Measurements from ENCODE around the gene MBOAT2.

The MBOAT2 gene

GRCh38 chr2:8872821-8873432, 130.6 kb downstream of the MBOAT2 start:
- H3K36me3 ChIP-seq (ENCODE audit: insufficient read depth, low read length), result no peaks in the 10 kb centered on the region
- no peaks in the 10 kb centered on the region for H3K9me3 ChIP-seq (ENCODE audit: control insufficient read depth, insufficient read depth, low read length)
- H3K9ac ChIP-seq (ENCODE audit: low read depth, low read length), result no peak overlapping the region
- no peaks in the 10 kb centered on the region for H3K4me1 ChIP-seq (ENCODE audit: insufficient read depth, low read length)

- no peaks in the 10 kb centered on the region for H3K36me3 ChIP-seq (ENCODE audit: insufficient read depth, low read length)
- H3K9ac ChIP-seq (ENCODE audit: low read depth, low read length), result no peak overlapping the region
- no peaks in the 10 kb centered on the region for H3K4me1 ChIP-seq (ENCODE audit: insufficient read depth, low read length)
- no peaks in the 10 kb centered on the region for H3K9me3 ChIP-seq (ENCODE audit: control insufficient read depth, insufficient read depth, low read length)
These were observed 133.0 kb downstream of the MBOAT2 start for GRCh38 chr2:8870441-8870840.

- Histone ChIP-seq H3K36me3 (ENCODE audit: insufficient read depth, low read length) (no peaks in the 10 kb centered on the region), H3K4me1 (ENCODE audit: insufficient read depth, low read length) (no peaks in the 10 kb centered on the region), H3K9ac (ENCODE audit: low read depth, low read length) (no peak overlapping the region), H3K9me3 (ENCODE audit: control insufficient read depth, insufficient read depth, low read length) (no peaks in the 10 kb centered on the region)
These were observed 136.1 kb downstream of the MBOAT2 start for GRCh38 chr2:8867363-8867762.

DNA sequence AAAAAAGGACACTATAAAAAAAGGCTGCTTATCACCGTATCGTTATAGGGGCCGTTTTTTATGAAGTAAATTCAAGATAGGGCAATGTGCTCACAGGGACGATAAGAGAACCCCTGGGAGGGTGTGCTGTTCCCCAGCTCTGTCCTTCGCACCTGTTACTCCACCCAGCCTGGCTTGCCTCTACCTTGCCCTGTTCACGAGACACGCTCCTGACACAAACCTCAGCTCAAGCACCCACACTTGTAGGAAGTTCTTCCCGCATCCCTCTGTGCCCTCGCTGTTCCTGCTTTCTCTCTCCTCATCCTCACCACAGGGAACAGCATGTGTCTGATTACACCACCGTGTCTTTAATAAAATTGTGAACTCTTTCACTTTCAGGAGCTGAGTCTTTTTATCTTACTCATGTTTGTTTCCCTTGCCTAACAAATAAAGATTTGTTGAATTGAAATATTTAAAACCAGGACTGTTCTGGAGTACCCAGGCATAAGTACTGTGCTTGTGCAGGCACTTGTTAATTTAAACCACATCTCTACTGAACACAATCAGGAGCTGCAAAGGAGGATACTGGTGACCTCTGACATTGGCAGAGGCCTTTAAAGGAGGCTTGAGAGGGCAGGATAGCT, 140.0 kb downstream of the MBOAT2 start:
- Histone ChIP-seq H3K9ac (ENCODE audit: low read depth, low read length) (no peak overlapping the region), H3K4me1 (ENCODE audit: insufficient read depth, low read length) (no peaks in the 10 kb centered on the region), H3K36me3 (ENCODE audit: insufficient read depth, low read length) (no peaks in the 10 kb centered on the region), H3K9me3 (ENCODE audit: control insufficient read depth, insufficient read depth, low read length) (no peaks in the 10 kb centered on the region)

- Histone ChIP-seq H3K36me3 (ENCODE audit: insufficient read depth, low read length) (no peaks in the 10 kb centered on the region), H3K9me3 (ENCODE audit: control insufficient read depth, insufficient read depth, low read length) (no peaks in the 10 kb centered on the region), H3K9ac (ENCODE audit: low read depth, low read length) (no peak overlapping the region), H3K4me1 (ENCODE audit: insufficient read depth, low read length) (no peaks in the 10 kb centered on the region)
These were observed 141.3 kb downstream of the MBOAT2 start for GRCh38 chr2:8862230-8862629.

DNA sequence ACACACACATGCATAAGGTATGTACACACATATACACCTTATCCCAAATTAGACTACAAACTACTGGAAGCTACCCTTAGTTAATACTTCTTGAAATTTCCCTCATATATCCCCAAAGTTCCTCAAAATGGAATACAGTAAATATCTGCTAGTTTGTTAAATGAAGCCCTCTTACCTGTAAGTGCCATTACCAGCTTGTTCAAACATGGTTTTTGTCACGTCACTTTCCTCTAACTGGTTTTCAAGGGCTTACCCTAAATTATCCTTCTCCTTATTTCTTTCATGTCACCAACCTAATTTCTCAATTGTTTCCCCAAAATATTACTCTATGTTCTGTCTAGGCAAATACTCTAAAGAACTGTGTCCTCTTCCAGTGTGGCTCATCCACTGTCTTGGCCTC, 141.7 kb downstream of the MBOAT2 start:
- Histone ChIP-seq H3K36me3 (ENCODE audit: insufficient read depth, low read length) (no peaks in the 10 kb centered on the region), H3K9me3 (ENCODE audit: control insufficient read depth, insufficient read depth, low read length) (no peaks in the 10 kb centered on the region), H3K4me1 (ENCODE audit: insufficient read depth, low read length) (no peaks in the 10 kb centered on the region), H3K9ac (ENCODE audit: low read depth, low read length) (no peak overlapping the region)

DNA sequence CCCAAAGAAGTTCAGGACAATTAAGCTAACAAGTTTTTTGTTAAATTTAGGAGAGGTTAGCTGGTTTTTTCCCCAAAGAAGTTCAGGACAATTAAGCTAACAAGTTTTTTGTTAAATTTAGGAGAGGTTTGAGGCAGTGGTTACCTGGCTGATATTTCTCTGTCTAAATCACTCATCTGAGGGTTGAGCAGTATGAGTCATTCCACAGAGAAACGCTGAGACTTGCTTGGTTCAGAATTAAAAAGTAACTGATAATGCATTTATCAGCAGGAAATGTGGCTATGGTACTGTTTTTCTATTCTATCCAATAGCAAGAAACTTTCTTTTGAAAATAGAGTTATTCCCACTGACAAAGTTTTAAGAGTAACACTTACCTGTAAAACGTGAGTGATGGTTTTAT, 143.2 kb downstream of the MBOAT2 start:
- Histone ChIP-seq H3K36me3 (ENCODE audit: insufficient read depth, low read length) (no peaks in the 10 kb centered on the region), H3K4me1 (ENCODE audit: insufficient read depth, low read length) (peaks cover under 1% of the 10 kb centered on the region), H3K9ac (ENCODE audit: low read depth, low read length) (no peak overlapping the region), H3K9me3 (ENCODE audit: control insufficient read depth, insufficient read depth, low read length) (no peaks in the 10 kb centered on the region)

DNA sequence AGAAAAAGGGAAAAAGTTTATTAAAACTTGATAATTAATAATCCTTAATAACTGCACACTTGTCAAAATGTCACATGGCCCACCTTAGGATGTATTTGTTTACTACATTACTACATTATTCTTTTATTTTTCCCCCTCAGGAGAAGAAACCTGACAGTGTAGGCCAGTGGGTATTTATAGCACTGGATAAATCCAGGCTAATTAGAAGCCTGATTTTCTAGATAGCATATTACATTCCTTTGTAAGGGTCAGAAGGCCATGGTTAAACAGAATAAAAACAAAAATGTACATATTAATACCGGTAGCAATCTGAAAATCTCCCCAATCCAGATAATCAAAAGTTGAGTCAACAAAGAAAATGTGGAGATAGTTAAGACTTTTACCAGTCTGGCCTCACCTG, 144.6 kb downstream of the MBOAT2 start:
- Histone ChIP-seq H3K9me3 (ENCODE audit: control insufficient read depth, insufficient read depth, low read length) (no peaks in the 10 kb centered on the region), H3K36me3 (ENCODE audit: insufficient read depth, low read length) (no peaks in the 10 kb centered on the region), H3K4me1 (ENCODE audit: insufficient read depth, low read length) (peaks cover 4% of the 10 kb centered on the region), H3K9ac (ENCODE audit: low read depth, low read length) (no peak overlapping the region)

- Histone ChIP-seq H3K9me3 (ENCODE audit: control insufficient read depth, insufficient read depth, low read length) (no peaks in the 10 kb centered on the region), H3K9ac (ENCODE audit: low read depth, low read length) (no peak overlapping the region), H3K4me1 (ENCODE audit: insufficient read depth, low read length) (peaks cover 4% of the 10 kb centered on the region), H3K36me3 (ENCODE audit: insufficient read depth, low read length) (no peaks in the 10 kb centered on the region)
These were observed 145.2 kb downstream of the MBOAT2 start for GRCh38 chr2:8858264-8858663.

DNA sequence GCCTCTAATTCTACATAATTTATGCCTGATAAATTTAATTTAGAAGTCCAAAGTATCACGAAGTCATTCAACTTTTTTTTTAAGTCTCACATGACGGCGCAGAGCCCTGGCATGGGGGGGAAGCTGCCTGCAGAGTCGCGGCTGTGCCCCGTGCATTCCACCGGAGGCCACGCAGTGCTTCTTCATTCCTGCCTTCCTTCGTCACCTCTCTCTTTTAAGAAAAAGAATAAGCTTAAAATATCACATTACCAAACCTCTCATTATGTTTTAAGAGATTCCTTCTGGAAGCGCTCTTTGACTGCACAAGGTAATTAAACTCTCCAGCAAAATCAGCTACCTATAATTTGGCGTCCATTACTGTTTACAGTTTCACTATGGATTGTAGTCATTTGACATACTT, 145.8 kb downstream of the MBOAT2 start:
- Histone ChIP-seq H3K9me3 (ENCODE audit: control insufficient read depth, insufficient read depth, low read length) (no peaks in the 10 kb centered on the region), H3K4me1 (ENCODE audit: insufficient read depth, low read length) (peaks cover 4% of the 10 kb centered on the region), H3K36me3 (ENCODE audit: insufficient read depth, low read length) (no peaks in the 10 kb centered on the region), H3K9ac (ENCODE audit: low read depth, low read length) (no peak overlapping the region)

DNA sequence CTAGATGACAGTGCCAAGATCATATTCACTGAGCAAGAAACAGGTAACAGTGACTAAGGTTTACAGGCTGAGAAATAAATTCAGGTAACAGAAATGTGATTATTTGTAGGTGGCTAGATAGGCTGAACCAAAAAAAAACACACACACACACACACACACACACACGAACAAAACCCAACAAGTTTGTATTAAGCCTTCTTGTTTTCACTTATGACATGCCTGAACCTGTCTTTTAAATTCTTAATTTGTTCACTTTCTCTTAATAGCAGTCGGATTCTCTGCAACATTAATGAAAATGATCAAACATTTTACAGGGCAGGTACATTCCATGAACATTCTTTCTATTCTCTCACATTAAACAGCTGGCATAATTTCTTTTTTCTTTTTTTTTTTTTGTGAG, 147.3 kb downstream of the MBOAT2 start:
- no peaks in the 10 kb centered on the region for H3K9me3 ChIP-seq (ENCODE audit: control insufficient read depth, insufficient read depth, low read length)
- no peaks in the 10 kb centered on the region for H3K36me3 ChIP-seq (ENCODE audit: insufficient read depth, low read length)

GRCh38 chr2:8855010-8855409, 148.5 kb downstream of the MBOAT2 start:
- H3K36me3 ChIP-seq (ENCODE audit: insufficient read depth, low read length), result no peaks in the 10 kb centered on the region
- H3K4me1 ChIP-seq (ENCODE audit: insufficient read depth, low read length), result peaks cover 4% of the 10 kb centered on the region
- no peak overlapping the region for H3K9ac ChIP-seq (ENCODE audit: low read depth, low read length)
- no peaks in the 10 kb centered on the region for H3K9me3 ChIP-seq (ENCODE audit: control insufficient read depth, insufficient read depth, low read length)

More for the DNA sequence above, 147.3 kb downstream of the MBOAT2 start:
- Histone ChIP-seq H3K9ac (ENCODE audit: low read depth, low read length) (no peak overlapping the region), H3K4me1 (ENCODE audit: insufficient read depth, low read length) (peaks cover 4% of the 10 kb centered on the region)

- Histone ChIP-seq H3K9me3 (ENCODE audit: control insufficient read depth, insufficient read depth, low read length) (no peaks in the 10 kb centered on the region), H3K9ac (ENCODE audit: low read depth, low read length) (no peak overlapping the region), H3K4me1 (ENCODE audit: insufficient read depth, low read length) (peaks cover 4% of the 10 kb centered on the region), H3K36me3 (ENCODE audit: insufficient read depth, low read length) (no peaks in the 10 kb centered on the region)
These were observed 150.1 kb downstream of the MBOAT2 start for GRCh38 chr2:8853426-8853825.

GRCh38 chr2:8851811-8852560, 151.5 kb downstream of the MBOAT2 start:
- H3K36me3 ChIP-seq (ENCODE audit: insufficient read depth, low read length), result no peaks in the 10 kb centered on the region
- H3K4me1 ChIP-seq (ENCODE audit: insufficient read depth, low read length), result peaks cover 4% of the 10 kb centered on the region
- H3K9ac ChIP-seq (ENCODE audit: low read depth, low read length), result no peak overlapping the region
- H3K9me3 ChIP-seq (ENCODE audit: control insufficient read depth, insufficient read depth, low read length), result no peaks in the 10 kb centered on the region
